ENCODE data around the gene ADAMTSL1.

Gene ADAMTSL1

DNA sequence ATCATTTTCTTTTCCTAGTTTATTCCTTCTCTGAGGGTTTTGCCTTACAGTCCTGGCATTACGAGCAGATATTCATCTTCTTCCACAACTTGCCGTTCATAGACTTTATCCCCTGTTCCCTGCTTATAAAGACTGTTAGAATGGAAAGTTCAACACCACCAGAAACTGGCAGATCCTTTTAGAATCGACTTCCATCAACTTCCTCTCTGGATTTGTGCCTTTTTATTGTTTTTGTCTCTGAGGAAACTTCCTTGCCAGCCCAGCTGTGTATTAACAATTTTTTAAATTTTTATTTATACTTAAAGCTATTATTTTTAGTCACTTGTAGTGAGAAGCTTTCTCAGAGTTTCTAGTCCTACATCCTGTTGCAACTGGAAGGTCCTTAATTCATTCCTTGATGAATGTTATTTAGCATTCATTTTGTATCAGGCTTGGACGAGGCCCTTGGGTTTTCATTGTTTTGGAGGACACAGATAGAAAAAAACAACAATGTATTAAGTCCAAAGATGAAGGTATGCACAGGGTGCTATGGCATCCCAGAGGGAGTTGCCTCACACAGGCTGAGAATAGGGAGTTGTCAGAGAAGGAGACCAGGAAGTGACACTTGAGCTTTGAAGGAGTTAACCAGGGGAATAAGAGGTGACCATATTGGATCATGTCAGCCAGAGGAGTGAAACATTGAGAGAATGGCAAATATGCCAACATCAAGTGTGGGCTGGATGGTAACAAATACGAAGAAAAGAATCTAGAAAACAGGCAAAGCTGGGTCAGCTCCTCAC lies 81.3 kb downstream of the ADAMTSL1 start:
- DNase-seq = no peak

DNA sequence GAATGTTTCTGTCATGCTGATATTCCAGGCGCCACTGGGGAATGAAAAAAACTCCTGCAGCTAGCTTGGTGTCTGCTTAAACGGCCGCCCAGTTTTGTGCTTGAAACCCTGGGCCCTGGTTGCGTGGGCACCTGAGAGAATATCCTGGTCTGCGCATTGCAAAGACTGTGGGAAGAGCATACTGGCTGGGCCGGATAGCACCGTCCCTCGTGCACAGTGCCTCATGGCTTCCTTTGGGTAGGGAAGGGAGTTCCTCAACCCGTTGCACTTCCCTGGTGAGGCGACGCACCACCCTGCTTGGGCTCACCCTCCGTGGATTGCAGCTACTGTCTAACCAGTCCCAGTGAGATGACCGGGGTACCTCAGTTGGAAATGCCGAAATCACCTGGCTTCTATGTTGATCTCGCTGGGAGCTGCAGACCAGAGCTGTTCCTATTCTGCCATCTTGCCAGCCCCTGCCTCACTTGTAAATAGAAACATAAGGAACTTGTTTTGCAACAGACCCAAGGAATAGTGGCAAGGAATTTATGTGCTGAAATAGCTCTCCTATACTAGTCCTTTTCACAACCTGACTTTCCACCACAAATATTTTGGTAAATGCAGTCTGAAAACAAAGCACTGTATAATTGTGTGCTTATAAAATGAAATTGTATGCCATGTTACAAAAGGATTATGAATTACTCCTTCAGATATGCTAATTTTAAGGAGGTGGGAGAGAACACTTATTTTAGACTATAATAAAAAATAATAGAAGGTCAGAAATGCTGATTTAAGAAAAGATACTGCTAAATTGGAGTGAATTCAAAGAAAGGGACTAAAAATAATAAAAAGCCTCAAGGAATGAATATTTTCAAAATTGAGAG lies 90.3 kb downstream of the ADAMTSL1 start:
- DNase-seq = no peak

DNA sequence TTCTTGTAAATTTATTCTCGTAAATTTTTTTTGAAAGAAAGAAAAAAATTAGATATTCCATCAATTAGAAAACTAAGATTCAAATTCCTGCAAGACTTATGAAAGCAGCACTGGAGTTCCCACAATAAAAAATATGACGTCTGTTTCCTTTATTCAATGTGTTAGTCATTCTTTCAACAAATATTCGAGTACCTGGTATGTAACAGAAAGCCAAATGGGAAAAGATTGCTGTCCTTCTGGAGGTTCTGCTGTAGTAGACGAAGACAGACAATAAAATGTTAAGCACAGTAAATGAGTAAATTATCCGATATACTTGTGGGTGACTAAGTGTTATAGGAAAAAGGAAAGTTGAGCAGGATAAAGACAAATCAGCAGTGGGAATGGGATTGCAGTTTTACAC lies 92.2 kb downstream of the ADAMTSL1 start:
- no peak for DNase-seq

DNA sequence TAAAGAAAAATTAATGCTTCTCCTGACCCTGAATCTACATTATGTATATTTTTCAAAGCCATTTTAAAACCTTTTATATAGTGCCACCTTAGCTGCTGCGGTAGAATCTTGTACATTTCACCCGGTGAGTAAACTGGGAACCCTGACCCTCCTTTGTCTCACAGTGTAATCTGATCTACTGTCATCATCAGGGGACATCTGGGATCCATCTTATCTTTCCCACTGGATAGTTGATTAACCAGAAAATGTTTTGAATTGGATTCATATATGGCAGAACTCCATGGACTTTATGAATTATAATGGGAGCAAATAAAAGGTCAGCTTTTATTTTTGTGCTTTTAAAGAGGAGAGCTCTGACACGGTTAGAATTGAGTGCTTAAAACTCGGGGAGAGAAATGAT lies 95.0 kb downstream of the ADAMTSL1 start:
- DNase-seq = peak; percentile 57

DNA sequence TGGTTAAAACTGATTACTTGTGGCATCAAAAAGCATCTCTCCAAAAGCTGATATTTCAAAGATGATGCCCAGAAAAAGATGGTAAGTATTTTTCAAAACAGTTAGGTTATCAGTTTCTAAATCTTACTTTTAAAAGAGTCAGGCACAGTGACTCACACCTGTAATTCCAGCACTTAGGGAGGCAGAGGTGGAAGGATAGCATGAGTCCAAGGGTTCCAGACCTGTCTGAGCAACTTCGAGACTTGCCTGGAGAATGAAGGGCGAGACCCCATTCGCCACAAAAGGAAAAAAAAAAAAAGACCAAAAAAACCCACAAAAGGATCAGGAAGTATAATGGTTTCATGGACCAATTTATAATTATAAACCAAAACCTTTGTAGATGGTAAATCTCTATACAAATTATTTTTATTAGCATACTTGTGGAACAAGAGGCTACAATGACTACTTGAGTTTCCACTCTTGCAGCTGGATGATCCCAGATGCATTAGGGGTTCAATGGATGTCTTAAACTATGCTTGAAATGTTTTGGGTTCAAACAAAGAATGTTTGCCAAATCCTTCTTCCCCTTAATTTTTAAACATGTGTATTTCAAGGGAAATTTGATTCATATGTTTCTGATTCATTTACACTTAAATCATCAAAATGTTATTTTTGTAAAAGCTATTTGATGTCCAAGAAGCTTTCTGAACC lies 96.1 kb downstream of the ADAMTSL1 start:
- DNase-seq = no peak

DNA sequence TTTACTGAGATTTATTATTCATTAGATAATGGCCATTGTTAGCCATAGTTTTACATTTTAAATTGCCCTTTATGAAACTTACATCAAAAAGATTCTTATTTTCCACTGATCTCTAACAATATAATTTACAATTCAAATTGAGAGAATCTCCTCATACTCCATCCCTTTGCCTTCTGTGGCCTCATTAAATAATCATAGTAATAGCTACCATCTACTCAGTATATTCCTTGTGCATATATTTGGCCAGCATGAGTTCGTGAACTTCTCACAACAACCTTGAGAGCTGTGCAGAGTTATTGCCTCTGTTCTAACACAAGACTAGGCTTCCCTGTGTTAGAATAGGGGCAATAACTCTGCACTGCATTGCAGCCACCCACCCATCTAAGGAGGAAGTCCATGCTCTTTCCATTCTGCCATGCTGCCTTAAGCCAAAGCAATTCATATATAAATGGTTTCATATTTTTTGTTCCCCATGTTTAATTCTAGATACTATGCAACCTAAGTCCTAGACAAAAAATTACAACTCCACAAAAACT lies 99.1 kb downstream of the ADAMTSL1 start:
- DNase-seq = no peak

DNA sequence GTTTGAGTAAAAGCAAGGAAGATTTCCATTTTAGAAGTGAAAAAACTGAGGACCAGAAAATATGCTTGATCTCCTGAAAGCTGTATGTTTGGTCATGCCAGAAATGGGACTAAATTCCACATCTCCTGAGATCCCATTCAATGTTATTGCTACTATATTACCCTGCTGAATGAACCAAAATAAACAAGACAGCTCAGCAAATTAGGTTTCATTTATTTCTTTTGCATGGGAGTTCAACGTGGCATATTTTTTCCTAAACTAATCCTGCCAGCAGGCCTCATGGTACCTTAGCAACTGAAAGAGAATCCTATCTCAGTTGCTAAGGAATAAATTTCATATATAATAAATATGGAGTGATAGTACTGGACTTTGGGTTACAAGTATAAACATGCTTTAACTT lies 101.7 kb downstream of the ADAMTSL1 start:
- DNase-seq = no peak

DNA sequence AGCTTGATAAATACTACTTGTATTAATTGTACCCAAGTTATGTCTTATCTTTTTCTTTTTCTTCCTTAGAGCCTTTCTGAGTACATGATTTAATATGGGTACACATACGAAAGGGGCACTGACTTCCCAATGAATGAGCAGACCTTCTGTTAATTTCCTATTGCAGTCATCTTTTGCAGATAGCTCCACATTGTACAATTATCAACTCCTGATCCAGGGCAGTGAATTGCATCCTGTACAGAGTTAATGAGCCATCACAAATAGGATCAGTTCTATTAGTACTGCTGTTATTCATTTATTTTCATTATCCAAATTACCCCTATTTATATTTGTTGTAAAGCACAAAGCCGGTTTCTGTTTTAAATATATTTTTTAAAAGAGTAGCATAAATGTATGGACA lies 105.6 kb downstream of the ADAMTSL1 start:
- DNase-seq = no peak

DNA sequence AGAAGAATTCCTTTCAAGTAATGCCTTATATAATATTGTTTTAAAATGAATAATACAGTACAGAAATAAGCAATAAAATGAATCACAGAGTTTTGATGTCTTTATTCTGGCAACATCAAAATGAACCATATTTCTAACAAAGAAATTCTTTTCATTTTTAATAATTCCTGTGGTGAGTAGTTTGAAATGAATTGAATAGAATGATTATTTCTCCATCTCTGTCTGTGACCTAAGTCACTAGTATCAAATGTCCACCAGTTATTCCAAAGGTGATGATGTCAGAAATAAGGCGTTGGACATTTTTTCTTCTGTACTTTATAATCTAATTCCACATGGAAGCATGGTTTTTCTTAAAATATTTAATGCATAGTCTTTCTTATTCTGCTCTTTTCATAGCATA lies 106.2 kb downstream of the ADAMTSL1 start:
- DNase-seq = no peak

DNA sequence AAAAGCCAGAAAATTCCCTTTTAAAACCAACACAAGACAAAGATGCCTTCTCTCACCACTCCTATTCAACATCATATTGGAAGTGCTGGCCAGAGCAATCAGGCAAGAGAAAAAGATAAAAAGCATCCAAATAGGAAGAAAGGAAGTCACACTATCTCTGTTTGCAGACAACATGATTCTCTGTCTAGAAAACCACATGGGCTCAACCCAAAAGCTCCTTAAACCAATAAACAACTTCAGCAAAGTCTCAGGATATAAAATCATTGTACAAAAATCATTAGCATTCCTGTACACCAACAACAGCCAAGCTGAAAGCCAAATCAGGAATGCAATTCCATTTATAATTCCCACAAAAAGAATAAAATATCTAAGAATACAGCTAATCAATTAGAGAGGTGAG lies 112.0 kb downstream of the ADAMTSL1 start:
- DNase-seq = no peak

DNA sequence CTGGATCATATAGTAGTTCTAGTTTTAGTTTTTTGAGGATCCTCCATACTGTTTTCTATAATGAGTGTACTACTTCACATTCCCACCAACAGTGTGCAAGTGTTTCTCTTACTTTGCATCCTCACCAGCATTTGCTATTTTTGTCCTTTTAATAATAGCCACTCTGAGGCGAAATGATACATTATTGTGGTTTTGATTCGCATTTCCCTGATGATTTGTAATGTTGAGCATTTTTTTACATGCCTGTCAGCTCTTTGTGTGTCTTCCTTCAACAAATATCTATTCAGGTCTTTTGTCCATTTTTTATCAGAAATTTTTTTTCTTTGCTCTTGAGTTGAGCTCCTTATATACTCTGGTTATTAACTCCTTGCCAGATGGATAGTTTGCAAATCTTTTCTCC lies 114.0 kb downstream of the ADAMTSL1 start:
- no peak for DNase-seq

DNA sequence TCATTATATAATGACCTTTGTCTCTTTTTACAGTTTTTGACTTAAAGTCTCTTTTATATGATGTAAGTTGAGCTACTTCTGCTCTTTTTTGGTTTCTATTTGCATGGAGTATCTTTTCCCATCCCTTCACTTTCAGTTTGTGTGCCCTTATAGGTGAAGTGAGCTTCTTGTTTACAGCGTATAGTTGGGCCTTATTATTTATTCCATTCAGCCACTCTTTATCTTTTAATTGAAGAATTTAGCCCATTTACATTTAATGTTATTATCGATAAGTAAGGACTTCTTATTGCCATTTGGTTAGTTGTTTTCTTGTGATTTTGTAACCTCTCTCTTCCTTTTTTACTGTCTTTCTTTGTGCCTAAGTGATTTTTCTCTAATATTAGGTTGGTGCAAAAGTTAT lies 117.3 kb downstream of the ADAMTSL1 start:
- DNase-seq = no peak

DNA sequence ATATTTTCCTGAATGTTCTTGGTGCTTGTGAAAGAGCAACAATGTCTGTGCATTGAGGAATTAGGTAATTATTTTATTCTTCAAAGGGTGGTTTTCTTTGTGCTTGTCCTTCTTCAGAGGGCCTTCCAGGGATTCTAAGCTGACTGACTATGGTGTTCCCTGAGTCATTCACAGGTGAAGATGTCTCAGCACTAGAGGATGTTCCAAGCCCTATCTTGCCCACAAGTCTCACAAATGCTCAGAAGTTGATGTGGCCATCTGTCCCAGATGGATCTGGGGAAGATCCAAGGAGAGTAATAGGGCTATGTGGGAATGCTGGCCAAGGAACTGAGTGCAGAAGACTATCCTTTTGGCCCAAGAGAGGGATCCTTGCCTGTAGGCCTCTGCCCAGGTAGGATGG lies 120.9 kb downstream of the ADAMTSL1 start:
- DNase-seq = no peak

DNA sequence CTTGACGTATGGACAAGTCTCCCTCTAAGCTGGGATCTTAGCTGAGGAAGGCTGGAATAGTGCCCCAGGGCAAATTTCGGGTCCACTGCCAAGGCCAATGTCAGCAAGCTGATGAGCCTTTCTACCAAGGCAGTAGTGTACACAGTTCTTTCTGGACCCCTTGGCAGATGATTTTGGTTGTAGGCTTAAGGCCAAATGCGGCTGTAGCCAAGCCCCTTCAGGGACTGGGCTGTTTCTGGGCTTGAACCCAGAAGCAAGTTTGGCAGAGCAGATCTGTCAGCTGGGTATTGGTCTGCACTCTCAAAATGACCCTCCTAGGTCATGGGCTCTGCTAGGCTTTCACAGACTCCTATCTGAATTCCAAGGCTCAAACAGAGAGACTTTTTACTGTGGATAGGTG lies 121.6 kb downstream of the ADAMTSL1 start:
- DNase-seq = no peak

DNA sequence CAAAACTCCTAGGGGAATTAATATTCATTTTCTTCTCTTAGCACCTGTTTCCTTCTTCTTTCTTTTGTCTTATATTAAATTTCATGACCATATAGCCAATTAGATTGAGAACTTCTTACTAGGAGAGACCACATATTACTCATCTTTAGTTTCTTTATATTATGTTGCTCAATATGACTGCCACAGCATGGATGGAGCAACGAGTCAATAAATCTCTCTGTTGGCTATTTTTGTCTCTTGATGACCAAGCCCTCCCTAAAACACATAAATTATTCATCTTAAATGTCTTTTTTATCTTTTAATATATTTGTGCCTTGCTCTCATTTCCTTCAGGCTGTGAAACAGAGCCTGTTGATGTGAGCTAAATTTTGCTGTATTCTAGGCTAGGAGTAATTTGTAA lies 123.0 kb downstream of the ADAMTSL1 start:
- DNase-seq = no peak

DNA sequence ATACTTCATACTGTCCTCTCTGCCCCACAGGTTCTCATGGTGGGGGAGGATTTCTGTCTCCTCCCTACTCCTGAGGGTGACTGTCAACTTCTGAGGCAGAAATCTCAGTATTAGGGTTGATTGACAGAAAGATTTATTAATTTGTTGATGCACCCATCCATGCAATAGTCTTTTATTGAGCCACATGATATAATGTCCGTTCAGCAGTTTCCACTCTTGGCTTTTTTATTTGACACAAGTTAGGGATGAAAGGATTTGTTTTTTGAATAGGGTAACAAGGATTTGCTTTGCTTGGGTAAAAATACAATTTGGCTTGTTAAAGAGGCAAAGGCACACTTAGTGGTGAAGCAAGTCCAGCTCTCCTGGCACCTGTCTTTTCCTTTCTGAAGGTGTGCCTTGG lies 125.0 kb downstream of the ADAMTSL1 start:
- DNase-seq = no peak

DNA sequence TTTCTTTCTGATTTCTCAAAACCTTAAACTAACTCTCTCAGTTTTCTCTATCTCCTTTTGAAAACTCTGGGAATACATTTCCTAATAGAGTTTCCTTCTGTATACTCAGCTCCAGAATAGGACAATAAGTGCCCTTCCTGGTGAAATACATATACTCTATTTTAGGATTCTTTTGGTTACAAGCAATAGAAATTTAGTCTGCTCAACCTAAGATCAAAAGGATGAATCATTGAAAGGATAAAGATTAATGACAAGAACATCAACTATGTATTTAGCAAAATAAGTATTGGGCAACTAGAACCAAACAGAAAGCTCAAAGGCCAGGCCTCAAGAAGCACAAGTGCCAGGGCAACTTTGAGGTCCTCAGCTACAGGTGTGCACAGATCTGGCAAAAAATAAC lies 127.1 kb downstream of the ADAMTSL1 start:
- no peak for DNase-seq

DNA sequence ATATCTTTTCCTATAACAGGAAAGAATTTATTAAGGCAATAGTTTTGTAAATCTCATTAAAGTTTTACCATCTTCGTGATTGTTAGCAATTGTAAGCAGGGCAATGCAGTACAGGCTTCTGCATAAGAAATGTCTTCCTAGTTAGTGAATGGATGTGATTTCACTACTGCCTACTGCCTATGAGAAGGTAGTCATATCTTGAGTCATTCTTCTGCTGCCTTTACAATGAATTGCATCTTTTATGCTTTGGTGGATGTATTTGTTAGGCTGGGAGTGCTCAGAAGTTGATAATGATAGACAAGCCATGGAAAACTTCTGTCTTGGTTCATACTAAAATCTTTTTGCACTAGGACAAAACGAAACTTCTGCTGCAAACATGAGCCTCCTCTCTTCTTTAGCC lies 128.0 kb downstream of the ADAMTSL1 start:
- no peak for DNase-seq

DNA sequence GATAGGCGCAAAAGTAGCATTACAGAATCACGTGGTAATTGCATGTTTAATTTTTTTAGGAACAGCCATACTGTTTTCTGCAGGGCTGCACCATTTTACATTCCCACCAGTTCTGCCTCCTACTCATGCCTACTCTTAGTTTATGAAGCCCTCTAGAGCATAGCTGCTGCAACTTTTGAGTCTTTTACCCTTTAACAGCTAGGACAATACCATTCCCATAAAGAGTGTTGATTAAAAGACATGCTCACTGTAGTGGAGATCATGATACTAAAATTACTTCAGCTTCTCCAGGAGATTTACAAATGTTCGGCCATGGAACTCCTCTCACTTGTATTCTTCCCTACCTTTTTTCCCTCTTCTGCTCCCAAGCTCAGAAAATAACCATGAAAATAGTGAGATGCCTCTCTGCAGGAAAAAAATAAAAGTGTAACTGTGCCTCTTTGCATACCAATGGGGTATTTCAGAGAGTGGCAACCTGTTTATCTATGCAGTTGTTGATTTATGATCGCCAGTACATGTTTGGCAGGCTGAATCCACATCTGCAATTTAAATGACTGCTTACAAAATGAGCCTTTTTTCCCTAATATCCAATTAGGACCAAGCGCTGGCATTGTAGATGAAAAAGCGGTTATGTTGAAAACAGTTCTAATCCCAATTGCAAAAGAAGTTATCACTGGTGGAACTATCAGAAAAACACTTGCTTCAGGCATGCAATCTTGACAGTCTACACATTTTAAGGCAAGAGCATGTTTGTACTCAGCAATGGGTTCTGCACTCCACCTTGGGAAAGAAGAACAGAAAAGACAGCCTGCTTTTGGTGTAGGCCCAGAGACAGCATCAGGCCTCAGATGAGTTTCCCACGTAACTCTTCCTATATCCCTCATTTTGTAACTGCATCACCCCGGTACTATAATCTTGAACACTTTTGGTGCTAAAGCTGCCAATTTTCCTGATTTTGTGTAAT lies 131.1 kb downstream of the ADAMTSL1 start:
- DNase-seq = no peak

DNA sequence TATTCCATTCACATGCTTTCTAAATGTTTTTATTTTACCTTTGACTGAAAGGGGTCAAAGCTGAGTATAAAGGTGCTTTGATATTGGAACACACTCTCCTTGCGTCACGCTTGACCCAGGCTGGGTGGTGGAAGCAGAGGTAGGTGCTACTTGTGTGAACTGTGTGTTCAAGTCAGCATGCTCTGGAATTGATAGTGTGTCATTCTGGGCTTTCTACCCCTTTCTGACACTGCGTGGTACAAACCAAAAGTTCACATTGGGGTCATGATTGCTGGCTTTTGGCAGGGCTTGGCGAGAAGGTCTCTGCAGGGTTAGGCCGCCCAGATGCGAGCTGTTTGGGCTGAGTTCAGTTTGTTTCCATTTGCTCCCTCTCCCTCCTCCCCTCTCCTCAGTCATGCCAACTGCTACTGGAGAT lies 131.8 kb downstream of the ADAMTSL1 start:
- DNase-seq = no peak

DNA sequence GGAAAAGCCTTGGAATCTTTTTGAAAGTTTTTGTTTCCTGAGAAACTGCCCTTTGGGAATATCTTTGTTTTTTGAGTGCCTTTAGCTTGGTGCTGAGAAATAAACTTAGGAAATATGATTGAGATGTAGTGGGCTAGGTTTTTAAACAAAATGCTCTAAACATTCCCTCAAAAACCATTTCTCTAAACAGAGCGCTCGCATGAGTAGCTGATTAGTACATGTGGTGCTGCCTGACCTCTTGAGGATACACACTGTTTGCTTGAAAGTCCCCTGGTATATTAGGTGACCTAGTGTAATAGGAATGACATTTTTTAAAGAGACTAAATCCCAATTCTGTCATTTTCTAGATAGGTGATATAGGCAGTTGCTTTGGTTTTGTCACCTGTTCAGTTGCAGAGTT lies 132.3 kb downstream of the ADAMTSL1 start:
- DNase-seq = no peak

DNA sequence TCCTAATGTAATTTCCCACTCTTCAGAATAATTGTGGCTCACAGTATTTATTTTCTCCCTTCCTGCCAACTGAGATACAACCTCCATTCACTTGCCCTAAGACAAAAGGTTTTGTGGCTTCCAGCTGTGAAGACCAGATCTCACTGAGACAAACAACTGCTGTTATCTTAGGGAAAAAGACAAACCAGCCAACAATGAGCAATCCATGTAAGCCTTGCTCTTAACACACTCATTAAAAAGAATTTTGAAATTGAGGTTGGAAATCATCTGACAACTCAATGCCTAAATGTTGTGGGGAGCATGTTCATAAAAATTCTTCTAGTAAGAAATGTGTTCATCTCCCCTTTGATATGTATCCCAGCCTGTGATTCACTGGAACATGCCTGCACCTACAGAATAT lies 132.9 kb downstream of the ADAMTSL1 start:
- no peak for DNase-seq
